ENCODE data around the gene RSPH6A.
"Not testable (repeated sequence)": the region's sequence is repeated elsewhere in the genome, so short reads cannot be mapped to it uniquely, and the experiment has no call there.

RSPH6A gene

GRCh38 chr19:45764945-45765701 is 50.0 kb downstream of the RSPH6A start:
- no peak for DNase-seq (ENCODE audit: low spot score)

GRCh38 chr19:45764475-45764874 is 50.6 kb downstream of the RSPH6A start:
- DNase-seq (ENCODE audit: low spot score), result no peak

GRCh38 chr19:45763691-45764294 is 51.3 kb downstream of the RSPH6A start:
- DNase-seq (ENCODE audit: low spot score), result no peak

- DNase-seq (ENCODE audit: low spot score), result no peak
Observed at GRCh38 chr19:45762870-45763631, 52.1 kb downstream of the RSPH6A start.

GRCh38 chr19:45761714-45762113 is 53.4 kb downstream of the RSPH6A start:
- no peak for DNase-seq (ENCODE audit: low spot score)

GRCh38 chr19:45758921-45759320 is 56.2 kb downstream of the RSPH6A start:
- DNase-seq (ENCODE audit: low spot score), result no peak

- DNase-seq (ENCODE audit: low spot score), result no peak
Observed at GRCh38 chr19:45757695-45758094, 57.4 kb downstream of the RSPH6A start.

GRCh38 chr19:45754323-45754722 is 60.8 kb downstream of the RSPH6A start:
- no peak for DNase-seq (ENCODE audit: low spot score)

GRCh38 chr19:45753548-45753947 is 61.6 kb downstream of the RSPH6A start:
- no peak for DNase-seq (ENCODE audit: low spot score)

GRCh38 chr19:45752639-45753038 is 62.5 kb downstream of the RSPH6A start:
- DNase-seq (ENCODE audit: low spot score), result no peak

GRCh38 chr19:45751483-45751882 is 63.6 kb downstream of the RSPH6A start:
- not testable (repeated sequence) for DNase-seq (ENCODE audit: low spot score)

GRCh38 chr19:45747513-45747912 is 67.6 kb downstream of the RSPH6A start:
- no peak for DNase-seq (ENCODE audit: low spot score)

- no peak for DNase-seq (ENCODE audit: low spot score)
Observed at GRCh38 chr19:45746866-45747265, 68.2 kb downstream of the RSPH6A start.
